HUDEP-2 (cell line): Measurements from ENCODE around the gene SLC30A3.
A peak's percentile ranks its signal among the peaks of the same experiment; 100 is the strongest.

Experiments used
- DNase-seq, 76 experiments: peaks; one replicate each; lab custom pipeline; 2025; ENCODE audit not compliant: unreplicated experiment in 76 of 76; lab: John Stamatoyannopoulos, UW

Gene SLC30A3

DNA sequence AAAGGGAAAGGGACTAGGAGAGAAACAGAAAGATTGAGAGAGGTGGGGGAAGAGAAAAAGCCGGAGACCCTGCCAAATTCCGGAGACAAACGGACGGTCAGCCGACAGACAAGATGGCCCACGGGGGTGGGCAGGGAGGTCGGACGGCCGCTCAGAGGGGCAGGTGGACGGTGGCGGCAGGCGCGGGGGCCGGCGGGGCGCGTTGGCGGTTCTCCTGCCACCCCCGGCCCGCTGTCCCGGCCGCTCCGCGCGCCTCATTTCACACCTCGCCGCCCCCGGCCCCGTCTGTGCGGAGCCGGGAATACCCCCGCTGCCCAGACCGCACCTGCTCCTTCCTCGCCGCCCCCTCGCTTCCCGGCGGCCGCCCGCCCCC lies 935 bp downstream of the SLC30A3 start:
- no peak for DNase-seq

DNA sequence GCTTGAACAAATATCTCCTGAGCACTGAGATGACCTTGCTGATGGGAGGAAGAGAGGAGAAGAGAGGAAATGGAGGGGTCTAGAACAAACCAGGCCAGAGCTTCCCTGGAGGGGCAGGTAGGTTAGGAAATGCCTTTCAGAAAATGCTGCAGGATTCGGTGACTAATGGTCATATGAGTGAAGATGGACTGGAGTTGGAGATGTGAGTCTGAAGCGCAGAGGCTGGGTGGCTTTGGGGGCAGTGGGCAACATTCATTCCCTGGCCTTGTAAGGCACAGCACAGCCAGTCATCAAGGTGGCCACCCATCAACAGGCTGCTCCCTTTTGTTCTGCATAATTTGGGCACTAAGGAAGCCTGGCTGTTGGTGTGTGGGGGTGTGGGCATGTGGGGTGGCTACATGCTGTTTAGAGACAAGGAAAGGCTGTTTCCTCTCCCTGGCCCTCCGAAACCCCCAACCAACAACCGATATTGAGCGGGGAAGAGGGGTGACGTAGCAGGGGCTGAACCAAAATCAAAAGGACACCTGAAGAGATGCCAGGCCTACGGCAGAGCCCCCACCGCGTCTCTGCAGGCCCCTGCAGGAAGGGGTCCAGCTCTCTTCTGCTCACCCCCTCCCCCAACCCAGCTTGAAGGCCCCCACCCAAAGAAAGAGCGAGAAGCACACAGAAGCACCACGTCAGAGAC lies 1.5 kb downstream of the SLC30A3 start:
- no peak for DNase-seq

DNA sequence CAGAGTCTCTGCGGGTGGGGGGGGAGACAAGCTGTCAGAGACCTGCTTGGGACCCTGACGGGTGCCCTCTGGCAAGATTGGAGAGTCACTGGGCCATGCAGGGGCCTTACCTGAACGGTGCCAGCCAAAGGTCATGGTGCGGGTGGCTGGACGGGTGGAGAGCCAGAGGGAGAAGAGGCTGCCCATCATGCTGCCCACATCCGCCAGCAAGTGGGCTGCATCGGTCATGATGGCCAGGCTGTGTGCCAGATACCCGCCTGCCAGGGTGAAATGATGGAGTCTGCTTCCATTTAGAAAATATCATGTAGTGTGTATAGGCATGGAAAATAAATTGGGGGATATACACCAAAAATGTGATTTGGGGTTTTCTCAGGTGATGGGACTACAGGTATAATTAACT lies 4.8 kb downstream of the SLC30A3 start:
- no peak for DNase-seq

DNA sequence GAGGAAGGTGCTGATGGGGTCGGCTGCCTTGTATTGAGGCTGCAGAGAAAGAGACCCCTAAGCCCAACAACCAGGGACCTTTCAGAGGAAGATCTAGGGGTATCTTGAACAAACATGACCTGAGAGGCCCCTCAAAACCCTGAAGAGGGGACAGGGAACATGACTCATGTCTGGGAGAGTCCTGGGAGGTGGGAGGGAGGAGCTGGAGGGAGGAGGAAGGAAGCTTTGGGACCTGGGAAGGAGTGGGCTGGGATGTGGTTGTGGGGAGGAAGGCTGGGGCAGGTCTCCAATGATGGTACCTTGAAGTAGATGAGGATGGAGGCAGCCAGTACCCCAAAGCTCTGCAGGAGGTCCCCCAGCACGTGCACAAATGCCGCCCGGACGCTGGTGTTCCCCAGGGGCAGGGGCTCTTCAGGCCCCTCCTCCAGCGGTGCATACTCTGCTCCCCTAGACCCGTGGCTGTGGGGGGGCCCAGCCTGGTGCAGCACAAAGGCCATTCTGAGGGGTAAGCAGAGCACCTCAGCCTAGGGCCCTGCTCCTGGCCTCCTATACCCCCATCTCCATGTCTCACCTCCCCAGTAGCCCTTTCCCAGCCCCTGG lies 5.9 kb downstream of the SLC30A3 start:
- no peak for DNase-seq

DNA sequence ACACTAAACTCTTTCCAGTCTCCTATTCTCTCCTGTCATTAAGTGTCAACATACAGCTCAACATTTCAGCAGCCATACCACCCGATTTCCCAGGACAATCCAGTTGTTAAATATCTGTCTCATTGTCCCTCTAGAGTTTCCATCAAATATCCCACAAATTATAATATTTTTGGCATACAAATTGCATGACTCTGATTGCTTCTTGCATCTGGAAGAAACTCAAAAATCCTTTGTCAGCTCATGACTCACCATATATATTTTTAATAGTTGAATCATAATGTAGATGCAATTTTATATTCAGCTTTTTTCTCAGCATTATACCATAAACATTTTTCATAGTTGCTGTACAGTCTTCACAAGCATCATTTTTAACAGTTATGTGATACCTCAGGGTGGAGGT lies 7.2 kb downstream of the SLC30A3 start:
- DNase-seq = no peak

DNA sequence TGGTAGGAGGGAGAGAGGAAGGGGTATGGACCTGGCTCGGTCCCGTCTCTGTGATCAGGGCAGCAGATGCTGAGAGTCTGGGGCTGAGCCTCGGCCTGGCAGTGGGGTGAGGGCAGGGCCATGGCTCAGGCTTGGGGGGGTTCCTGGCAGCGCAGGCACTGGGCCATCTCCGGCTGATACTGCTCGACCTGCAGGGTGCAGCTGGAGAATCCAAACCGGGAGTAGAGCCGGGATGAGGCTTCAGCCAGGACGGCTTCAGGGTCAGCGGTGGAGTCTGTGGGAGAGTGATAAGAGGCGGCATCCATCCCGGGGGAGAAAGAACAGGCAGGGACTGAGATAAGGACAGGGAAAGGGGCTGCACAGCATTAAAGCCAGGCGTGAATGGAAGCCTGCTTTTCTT lies 7.7 kb downstream of the SLC30A3 start:
- no peak for DNase-seq

DNA sequence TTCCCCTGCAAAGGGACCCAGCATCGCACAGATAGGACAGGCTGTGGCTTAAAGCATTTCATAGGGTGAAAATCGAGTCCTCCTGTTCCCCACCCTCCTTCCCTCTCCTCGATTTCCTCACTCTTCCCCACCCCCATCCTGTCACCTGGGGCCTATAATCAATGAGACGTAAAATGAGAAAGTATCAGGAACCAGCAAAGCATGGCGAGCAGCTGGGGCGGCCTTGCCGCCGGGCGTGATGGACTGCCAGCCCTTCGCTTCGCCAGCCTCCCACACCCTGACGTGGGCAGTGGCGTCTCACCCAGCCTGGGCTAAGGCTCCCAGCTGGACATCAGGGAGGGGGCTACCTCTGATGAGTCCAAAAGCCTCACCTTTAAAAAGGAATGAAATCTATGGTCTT lies 11.1 kb downstream of the SLC30A3 start:
- no peak for DNase-seq

DNA sequence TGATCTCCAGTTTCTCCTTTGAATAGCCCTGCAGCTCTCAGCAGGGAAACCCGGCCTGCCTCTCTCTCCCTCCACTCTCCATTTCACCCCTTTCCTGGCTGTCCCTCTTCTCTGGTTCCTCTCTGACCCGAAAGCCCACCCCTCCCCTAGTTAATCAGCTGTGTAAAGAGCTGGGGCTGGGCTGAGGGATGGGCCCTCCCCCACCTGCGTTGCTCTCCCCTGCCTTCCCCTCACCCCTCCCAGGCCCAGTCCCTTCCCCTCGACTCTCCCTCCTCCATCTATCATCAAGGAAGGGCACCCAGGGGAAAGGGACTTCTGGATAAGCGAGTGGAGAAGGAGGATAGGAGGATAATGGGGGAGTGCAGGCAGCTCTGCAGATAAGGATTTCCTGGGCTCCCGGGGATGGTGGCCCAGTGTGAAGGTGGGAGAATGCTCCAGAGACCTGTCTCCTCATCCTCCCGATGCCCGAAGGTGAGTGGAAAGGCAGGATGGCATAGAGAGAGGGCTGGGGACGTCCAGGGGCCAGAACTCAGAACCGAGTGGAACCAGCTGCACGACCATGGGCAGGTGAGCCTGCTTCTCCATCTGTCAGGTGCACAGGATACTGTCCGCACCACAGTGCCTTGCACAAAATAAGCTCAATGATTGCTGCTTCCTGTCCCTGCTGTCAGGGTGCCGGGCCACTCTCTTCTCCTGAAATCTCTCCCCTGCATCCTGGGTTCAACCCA lies 12.0 kb downstream of the SLC30A3 start:
- no peak for DNase-seq

DNA sequence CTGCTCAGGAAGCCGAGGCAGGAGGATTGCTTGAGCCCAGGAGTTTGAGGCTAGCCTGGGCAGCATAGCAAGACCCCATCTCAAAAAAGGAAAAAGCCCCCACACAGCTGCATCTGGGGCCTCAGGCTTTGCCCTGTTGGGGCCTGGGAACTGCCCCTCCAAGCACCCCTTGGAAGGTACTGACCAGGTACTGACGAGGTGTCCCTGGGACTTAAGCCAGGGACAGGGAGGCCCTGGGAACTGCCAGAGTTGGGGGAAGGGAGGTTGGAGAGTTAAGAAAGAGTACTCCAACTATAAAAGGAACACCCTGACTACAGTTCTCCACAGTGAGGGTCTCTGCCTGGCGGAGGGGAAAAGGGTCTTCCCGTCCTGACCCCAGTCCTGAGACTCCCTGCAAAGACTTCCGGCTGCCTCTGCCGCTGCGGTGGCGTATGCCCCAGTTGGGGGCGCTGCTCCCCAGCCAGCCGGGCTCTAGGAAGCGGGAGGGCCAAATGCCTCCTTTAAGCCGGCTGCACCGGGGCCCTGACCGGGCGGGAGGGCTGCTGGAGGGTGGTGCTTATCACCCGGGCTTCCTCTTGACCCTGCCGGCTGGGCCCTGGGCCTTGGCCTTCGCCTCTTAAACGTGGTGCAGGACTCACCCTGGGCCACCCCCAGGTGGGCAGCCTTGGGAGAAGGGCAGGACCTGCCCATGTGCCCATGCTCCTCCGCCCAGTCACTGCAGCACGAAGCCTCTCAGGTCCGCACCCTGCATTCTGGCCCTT lies 12.8 kb downstream of the SLC30A3 start:
- peak in 55 of 76 experiments; percentile 2 to 70 (median 46) for DNase-seq

DNA sequence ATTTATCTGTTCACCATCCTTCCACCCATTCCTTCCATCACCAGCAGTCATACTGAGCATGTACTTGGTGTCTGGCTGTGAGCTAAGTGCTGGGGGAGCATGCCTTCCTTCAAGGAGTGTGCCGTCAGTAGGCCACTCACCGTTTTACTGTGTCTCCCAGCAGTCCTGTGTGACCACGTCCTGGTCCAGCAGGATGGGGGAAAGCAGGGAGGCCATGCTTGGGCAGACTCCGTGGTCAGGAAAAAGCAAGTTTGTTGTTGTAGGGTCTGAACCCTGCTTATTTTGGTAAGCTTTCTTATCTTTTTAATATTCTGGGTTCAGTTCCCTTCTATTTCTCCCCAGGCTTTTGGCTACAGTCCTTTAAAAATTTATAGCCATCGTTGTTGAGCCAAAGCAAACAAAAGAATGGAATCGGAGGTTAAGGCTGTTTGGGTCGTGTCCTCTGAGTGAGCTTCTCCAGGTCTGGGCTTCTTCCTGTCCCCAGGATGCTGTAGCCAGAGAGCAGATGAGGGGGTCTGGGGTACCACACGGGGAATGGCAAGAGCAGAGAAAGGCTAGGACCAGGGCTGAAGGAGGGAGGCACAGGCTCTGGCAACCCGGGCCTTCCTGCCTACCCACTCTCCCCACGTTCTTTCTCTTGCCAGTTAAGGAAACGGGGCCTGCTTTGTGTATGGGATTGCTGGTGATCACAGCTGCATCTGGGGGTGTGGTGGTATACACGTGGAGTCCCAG lies 13.5 kb downstream of the SLC30A3 start:
- no peak for DNase-seq

DNA sequence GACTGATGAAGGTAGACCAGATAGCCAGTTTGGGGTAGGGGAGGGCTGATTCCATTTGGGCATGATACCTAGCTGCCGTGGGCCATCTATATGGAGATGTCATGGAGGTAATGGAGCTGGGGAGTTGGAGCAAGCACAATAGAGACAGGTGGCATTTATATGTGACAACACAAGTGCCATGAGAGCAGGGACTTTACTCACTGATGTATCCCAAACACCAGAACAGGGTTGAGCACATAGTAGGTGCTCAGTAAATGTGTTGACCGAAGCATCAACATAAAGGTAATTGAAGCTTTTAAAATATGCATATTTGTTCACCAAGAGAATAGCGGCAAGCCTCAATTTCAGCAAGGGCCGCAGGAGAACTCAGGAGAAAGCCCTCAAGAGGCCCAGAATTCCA lies 15.0 kb downstream of the SLC30A3 start:
- no peak for DNase-seq

DNA sequence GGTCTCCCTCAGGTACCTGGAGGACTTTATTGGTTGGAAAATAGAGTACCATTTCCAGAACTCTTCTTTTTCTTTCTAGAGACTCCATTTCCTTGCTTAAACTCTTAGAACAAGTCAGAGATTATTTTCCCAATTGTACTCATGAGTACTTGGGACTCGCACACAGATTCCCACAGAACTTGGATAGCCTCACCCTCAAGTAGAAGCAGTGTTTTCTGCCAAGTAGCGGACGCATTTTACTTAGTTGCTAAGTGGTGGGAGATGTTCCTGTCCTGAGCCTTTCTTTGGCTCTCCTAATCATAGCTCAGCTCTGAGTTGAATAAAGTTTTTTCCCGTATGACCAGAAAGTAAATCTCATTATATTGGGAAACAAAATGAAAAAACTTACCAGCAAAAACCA lies 17.2 kb downstream of the SLC30A3 start:
- DNase-seq = no peak

DNA sequence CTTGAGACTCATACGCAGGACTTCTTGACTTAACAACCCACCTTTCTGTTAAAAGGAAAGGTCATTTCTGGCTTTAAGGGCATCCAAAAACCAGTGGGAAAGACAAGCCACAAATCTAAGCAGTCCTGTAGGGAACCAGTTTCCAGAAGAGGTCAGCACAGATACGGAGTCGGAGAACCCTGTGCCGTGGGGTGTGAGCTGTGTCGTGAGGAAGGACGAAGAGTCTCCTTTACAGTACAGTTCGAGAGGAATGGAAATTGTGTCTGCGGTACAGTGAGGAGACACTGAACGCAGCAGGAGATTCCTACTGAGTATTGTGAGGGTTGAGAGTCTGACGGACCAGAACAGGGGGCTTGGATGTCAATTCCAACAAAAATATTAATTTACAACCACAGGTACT lies 17.7 kb downstream of the SLC30A3 start:
- DNase-seq = no peak

DNA sequence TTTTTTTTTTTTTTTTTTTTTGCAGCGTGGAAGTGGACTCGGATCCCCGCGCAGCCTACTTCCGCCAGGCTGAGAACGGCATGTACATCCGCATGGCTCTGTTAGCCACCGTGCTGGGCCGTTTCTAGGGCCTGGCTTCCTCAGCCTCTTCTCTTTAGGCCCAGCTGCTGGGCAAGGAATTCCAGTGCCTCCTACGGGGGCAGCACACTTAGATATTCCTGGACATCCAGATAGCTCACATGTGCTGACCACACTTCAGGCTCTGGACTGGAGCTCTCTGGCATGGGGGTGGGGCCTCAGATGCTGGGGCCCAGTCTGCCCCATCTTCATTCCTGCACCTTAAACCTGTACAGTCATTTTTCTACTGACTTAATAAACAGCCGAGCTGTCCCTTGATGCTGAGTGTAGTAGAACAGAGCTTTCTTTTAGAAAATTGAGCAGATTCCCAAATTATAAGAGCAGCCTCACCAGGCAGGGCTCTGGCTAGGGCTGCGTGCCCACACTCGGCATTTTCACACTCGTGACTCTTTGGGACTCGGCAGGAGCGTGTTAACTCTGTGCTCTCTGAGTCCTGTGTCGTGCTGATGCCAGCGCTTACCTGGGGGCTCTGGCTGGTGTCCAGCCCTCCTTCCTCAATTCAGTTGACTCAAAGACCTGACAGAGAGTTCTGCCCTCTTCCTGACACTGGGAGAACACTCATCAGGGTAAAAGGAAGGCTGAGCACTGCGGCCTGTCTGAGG lies 19.3 kb downstream of the SLC30A3 start:
- DNase-seq = no peak

DNA sequence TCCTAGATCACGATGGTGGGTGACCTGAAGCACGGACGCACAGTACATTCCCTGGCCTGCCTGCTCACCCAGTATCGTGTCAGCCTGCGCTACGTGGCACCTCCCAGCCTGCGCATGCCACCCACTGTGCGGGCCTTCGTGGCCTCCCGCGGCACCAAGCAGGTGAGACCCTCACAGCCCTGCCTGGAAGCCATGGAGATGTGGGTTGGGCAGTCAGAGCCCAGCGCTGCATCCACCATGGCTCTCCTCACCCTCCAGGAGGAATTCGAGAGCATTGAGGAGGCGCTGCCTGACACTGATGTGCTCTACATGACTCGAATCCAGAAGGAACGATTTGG lies 20.3 kb downstream of the SLC30A3 start:
- DNase-seq = no peak

DNA sequence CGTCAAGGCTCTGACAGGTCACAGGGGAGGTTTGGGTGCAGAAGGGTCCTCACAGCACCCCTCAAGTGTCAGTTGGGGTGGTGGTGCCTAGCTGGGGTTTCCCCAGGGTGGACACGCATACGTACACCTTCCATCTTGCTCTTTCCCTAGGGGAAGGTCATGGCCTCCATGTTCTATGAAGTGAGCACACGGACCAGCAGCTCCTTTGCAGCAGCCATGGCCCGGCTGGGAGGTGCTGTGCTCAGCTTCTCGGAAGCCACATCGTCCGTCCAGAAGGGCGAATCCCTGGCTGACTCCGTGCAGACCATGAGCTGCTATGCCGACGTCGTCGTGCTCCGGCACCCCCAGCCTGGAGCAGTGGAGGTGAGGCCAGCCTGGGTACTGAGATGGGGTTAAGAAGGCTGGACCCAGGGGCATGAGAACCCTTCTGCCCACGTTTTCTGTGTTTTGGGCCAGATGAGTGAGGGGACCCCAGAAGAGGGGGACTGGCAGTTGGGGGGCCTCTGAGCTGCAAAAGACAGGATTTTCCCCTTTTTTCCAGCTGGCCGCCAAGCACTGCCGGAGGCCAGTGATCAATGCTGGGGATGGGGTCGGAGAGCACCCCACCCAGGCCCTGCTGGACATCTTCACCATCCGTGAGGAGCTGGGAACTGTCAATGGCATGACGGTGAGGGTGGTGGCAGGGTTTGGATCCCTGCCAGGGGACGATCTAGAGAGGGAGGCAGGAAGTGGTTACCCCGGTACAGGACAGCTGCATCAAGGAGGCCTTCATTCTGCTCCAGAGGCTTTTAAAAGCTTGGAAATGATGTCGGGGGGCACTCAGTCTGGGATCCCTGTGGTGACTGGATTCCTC lies 20.9 kb downstream of the SLC30A3 start:
- no peak for DNase-seq

DNA sequence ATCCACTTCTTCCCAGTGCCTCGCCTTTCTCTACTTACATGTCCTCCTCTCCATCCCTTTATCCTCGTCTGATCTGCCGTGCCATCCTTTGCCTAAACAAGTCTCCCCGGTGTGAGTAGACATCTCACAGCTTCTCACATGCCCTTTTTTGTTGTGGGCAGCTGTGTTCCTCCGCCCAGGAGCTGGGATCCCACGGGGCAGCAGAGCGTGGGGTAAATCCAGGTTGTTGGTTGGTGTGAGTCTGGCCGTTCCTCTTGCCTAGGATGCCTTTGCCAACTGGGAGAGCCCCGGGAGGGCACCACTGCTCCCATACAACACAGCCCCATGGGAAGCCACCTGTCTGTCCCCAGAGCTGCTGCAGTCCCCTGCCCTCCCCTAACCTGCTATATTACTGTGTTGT lies 22.4 kb downstream of the SLC30A3 start:
- no peak for DNase-seq

DNA sequence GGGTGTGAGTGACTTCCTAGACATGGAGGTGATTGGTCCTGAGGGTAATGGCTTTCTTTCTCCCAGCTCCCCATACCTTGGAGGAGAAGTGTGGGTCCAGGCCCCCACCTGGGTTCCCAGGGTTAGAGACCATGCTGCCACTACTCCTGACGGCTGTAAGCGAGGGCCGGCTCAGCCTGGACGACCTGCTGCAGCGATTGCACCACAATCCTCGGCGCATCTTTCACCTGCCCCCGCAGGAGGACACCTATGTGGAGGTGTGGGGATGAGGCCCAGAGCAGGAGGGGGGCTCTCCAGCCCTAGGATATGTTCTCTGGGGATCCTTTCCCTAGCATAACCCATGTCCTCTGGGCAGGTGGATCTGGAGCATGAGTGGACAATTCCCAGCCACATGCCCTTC lies 23.9 kb downstream of the SLC30A3 start:
- DNase-seq = no peak

DNA sequence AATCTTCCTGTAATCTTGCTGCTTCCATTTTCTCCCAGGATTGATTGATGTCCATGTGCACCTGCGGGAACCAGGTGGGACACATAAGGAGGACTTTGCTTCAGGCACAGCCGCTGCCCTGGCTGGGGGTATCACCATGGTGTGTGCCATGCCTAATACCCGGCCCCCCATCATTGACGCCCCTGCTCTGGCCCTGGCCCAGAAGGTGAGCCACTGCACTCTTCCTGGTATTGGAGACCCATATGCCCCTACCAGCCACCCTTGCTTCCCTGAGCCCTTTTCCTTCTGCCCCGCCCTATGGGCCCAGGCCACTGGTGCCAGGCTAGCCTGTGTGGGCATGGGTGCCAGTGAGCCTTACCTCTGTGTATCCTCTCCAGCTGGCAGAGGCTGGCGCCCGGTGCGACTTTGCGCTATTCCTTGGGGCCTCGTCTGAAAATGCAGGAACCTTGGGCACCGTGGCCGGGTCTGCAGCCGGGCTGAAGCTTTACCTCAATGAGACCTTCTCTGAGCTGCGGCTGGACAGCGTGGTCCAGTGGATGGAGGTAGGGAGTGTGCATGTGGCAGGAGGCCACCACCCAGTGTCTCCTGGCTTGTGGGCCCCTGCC lies 25.4 kb downstream of the SLC30A3 start:
- no peak for DNase-seq
